GM19025 (cell line): Measurements from ENCODE around the gene PITPNB.

Experiments
- ATAC-seq: cut with Tn5 transposase; IDR thresholded peaks from one replicate; pipeline ENCODE4 v1.9.1; 2021; ENCODE audit warnings: mild to moderate bottlenecking, low read depth, moderate library complexity; ENCODE audit not compliant: unreplicated experiment

PITPNB gene

DNA sequence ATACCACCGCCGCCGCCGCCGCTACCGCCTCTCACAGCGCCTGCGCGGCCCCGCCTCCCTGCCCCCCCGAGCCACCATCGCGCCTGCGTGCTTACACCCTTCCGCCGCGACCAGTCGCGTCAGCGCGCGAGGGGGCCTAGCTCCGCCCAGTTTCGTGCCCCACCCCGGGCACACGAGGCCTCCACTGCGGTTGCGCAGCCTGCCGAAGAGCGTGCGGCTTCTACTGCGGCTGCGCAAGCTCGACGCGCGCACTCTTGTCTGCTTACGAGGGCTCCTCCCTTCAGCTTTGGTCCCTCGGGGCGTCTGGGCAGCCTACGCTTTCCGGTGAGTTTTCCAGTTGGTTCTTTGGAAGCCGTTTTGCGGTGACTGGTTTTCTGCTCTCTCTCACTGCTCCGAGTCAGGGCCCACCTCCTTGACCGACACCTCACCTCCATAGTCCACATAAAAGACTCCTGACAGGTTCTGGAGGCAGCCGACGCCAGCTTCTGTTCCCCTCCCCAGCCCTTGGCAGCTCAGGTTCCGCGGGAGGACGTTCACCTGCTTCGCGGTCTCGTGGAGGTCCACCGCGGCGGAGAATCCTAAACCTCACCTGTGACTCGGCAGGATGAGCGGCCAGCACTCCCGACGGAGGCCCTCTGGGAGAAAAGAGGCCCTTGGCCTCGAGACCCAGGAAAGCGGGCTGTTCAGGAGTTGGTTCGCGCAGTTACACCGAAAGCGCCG lies at the start of gene PITPNB:
Gene PITPNB, minus strand, starts transcription at position 35 of the 720 bp plus-strand sequence. CDS start 65 bp downstream, outside the sequence.
- peak; percentile 76 for ATAC-seq

- ATAC-seq: no peak
Measured at GRCh38 chr22:27966168-27967064, 47.4 kb upstream of the PITPNB start.

DNA sequence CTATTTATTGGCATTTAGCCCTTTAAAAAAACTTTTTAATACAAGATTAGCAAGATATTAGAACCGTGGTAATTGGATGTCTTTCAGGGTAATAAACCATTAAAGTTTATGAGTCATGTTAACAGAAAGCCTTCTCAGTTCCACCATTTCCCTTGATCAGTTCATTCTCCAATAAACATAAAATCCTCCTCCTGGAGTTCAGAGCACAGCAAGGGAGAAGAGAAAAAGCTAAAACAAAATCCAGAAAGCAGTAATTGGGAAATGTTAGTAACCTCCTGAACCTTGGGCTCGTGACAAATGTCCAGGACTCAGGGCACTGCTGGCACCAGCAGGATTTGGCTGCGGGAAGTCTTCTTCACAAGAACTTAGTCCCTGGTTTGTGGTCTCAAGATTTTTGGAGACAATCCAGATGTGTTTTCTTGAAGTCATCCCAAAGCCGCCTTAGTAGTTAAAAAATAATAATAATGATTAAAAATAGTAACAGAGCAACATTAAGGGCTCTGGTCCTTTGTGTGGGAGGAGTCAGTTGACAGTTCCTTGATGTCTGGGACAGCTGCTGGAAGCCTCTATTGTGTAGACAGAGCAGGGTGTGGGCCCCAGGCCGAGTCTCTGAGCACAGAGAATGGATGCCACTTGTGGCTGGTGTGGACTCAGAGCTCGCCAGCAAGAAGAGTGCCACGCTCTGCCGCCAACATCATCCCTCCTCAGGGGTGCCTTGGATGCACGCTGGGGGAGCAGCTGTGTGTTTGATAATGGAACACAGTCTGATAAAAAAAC lies 43.4 kb upstream of the PITPNB start:
- no peak for ATAC-seq

- no peak for ATAC-seq
Measured at GRCh38 chr22:27961680-27962079, 42.6 kb upstream of the PITPNB start.

DNA sequence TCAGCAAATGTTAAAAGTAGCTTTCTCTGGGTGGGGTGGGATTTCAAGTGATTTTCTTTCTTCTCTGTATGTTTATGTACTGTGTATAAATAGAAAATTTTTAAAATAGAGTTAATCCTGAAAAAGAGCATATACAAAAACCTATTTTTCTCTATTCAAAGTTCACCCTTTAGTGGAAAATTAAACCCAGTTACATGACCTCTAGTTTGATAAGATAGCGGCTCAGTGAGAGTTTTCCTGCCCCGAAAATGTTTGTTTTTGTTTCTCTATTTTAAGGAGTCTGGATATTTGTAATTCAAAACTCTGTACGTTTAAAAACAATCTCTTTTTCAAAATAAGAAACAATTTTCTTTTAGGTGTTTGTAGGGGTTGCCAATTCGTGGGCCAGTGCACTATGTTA lies 42.1 kb upstream of the PITPNB start:
- ATAC-seq: no peak

DNA sequence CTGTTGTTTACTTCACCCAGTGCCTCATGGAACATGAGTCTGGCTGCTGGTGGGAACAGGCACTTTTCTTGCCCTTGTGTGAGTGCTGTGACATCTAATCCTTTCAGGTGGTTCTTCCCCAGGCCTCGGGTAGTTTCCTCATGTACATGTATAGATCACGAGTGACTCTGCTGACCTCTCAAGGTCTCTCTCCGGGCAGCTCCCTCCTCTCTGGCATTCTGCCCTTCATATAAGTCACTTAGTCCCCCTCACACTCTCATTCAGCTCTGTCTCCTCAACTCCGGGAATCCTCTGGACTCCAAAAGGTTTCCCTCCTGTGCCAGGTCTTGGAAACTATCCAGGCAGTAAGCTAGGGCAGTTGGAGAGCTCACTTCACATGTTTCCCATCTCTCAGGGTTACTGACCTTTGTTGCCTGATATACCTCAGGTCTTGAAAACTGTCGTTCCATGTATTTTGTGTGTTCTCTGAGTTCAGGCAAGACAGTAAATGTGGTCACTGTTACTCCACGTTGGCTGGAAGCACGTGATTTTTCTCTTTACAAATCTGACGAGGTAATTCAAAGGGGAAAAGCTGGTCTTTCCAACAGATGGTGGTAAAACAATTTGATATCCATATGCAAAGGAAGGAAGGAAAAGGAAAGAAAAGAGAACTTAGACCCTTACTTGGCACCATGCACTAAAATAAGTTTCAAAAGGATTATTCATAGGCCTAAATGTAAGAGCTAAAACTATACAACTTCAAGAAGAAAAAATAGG lies 40.5 kb upstream of the PITPNB start:
- no peak for ATAC-seq

- no peak for ATAC-seq
Measured at GRCh38 chr22:27952779-27953178, 33.7 kb upstream of the PITPNB start.

- no peak for ATAC-seq
Measured at GRCh38 chr22:27952091-27952490, 33.0 kb upstream of the PITPNB start.

DNA sequence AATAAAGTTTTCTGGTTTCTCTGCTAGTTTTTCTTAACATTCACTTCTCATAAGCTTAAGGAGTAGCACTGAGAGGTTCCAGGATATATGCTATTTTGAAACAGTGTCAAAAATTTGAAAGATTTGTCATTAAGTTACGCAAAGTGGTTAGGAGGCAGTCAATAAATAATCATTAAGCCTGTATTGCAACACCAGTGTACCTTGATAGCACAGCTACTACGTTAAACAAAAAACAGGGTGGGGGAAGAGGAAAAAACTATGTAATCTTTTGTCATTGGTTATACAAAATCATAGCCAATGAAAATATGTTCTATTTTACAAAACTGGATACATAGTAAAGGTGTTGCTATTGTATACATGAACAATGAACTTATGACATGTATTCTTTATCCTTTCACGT lies 30.4 kb upstream of the PITPNB start:
- no peak for ATAC-seq

GRCh38 chr22:27948569-27948968 lies 29.5 kb upstream of the PITPNB start:
- no peak for ATAC-seq

- no peak for ATAC-seq
Measured at GRCh38 chr22:27947448-27947847, 28.4 kb upstream of the PITPNB start.

- ATAC-seq: no peak
Measured at GRCh38 chr22:27941143-27941542, 22.1 kb upstream of the PITPNB start.

GRCh38 chr22:27937453-27937852 lies 18.4 kb upstream of the PITPNB start:
- ATAC-seq: no peak

- no peak for ATAC-seq
Measured at GRCh38 chr22:27935897-27936296, 16.8 kb upstream of the PITPNB start.

- no peak for ATAC-seq
Measured at GRCh38 chr22:27934069-27934468, 15.0 kb upstream of the PITPNB start.

DNA sequence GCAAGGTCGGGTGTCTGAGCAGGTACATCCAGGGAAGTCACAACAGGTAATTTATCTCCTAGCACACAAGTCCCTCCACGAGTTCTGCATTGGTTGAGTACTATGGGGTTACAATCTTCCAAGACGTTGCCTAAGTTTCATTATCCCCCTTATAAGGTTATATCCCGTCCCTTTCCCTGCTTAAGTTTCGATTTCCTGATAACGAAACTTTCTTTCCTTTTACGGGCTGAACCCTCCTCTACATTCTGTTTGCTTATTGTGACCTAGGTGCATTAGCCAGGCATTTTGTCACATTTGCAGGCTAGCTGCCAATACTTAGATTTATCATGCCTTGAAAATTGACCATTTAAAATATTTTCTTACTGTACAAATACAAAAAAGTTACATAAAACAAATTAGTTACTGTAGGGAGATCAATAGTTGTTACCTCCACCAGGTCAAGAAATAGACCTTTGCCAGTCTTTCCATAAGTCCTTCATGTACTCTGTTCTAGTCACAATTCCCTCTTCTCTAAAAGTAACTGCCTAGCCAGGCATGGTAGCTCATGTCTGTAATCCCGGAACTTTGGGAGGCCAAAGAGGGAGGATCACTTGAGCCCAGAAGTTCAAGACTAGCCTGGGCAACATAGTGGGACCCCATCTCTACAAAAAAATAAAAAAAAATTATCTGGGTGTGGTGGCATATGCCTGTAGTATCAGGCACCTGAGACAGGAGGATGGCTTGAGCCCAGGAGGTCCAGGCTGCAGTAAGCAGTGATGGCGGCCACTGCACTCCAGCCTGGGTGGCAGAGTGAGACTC lies 14.3 kb upstream of the PITPNB start:
- ATAC-seq: no peak

- no peak for ATAC-seq
Measured at GRCh38 chr22:27930331-27931060, 11.4 kb upstream of the PITPNB start.

DNA sequence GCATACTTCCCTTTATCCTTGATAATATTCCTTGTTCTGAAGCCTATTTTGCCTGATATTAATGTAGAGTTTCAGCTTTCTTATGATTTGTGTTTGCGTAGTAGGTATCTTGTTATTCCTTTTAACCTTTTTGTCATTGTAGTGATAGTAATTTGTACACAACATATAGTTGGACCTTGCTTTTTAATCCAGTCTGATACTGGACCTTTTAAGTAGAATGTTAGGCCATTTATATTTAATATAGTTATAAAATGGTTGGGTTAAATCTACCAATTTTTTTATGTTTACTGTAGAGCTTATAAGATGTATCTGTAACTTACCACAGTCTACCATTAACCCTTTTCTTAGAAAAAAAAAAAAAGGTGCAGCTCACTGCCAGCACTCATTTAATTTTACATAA lies 8.6 kb upstream of the PITPNB start:
- no peak for ATAC-seq

DNA sequence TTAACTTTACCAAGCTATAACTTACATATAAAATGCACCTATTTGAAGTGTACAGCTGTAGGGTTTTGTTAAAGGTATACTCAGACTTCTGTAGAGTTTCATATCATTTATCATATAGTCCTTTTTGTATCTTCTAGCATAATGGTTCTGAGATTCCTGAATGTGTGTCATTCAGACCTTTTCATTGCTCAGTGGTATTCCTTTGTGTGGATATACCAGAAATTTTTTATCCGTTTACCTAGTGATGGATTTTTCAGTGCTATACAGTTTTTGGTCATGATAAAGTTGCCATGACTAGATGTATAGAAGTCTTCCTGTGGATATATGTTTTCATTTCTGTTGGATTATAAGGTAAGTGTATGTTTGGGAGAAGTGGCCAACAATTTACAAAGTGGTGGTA lies 6.3 kb upstream of the PITPNB start:
- no peak for ATAC-seq
